Neural crest cell (in vitro differentiated cells): ENCODE data around the gene CREG1. TPM values are rescaled to one million over a fixed set of nuclear protein-coding genes. Genes with fewer than 3 reads are reported as not detected.
A peak's percentile ranks its signal among the peaks of the same experiment; 100 is the strongest.

Experiments
- DNase-seq: peaks from one replicate; pipeline ENCODE4 v3.0.0; 2021; ENCODE audit warnings: low read depth, mixed read lengths, low spot score
- H3K27ac Mint-ChIP-seq: one replicate; pipeline ENCODE4 v1.8.0; 2021; ENCODE audit warnings: mild to moderate bottlenecking, mixed read lengths; ENCODE audit not compliant: unreplicated experiment
- H3K27me3 Mint-ChIP-seq: 2 replicates; pipeline ENCODE4 v1.8.0; 2021; ENCODE audit warnings: low read depth, mild to moderate bottlenecking, mixed read lengths
- H3K36me3 Mint-ChIP-seq: 2 replicates; pipeline ENCODE4 v1.8.0; 2021; ENCODE audit warnings: low read depth, mild to moderate bottlenecking, mixed read lengths
- H3K4me1 Mint-ChIP-seq: 2 replicates; pipeline ENCODE4 v1.8.0; 2021; ENCODE audit warnings: mixed read lengths
- H3K4me3 Mint-ChIP-seq: one replicate; pipeline ENCODE4 v1.8.0; 2021; ENCODE audit warnings: mild to moderate bottlenecking, mixed read lengths
- H3K9me3 Mint-ChIP-seq: 2 replicates; pipeline ENCODE4 v1.8.0; 2021; ENCODE audit warnings: mixed read lengths
- total RNA-seq: library from RNA; stranded (reverse); gene quantifications from 2 replicates; pipeline ENCODE4 v1.2.1, GENCODE V29; 2021
- TF ChIP-seq, protein P1 (sequence below): fragments of 200-600 bp; sonication (generic); conservative IDR thresholded peaks from 2 replicates; pipeline ENCODE4 v1.5.0; 2021; ENCODE audit warnings: antibody characterized with exemption, mild to moderate bottlenecking

Gene CREG1
- total RNA-seq, 1 donor from 2014 or later = 24.1 TPM

DNA sequence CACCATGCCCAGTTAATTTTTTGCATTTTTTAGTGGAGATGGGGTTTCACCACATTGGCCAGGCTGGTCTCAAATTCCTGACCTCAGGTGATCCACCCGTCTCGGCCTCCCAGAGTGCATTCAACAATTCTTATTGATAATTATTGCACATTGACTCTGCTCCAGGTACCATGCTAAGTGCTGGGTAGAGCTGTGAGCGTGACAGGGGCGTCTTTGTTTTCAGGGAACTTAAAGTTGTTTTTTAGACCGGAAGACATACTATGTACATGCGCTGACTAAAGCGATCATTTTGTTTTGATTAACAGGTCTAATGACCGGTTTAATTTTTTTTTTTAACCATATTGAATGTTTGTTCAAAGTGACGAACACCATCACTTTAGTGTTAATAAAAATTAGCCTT is 39.3 kb downstream of the CREG1 start:
- H3K4me3 Mint-ChIP-seq = no peak overlapping the region
- H3K27ac Mint-ChIP-seq = no peak overlapping the region
- H3K4me1 Mint-ChIP-seq = peaks cover 30% of the 10 kb centered on the region
- no peaks in the 10 kb centered on the region for H3K9me3 Mint-ChIP-seq
- TF ChIP-seq, protein P1, sequence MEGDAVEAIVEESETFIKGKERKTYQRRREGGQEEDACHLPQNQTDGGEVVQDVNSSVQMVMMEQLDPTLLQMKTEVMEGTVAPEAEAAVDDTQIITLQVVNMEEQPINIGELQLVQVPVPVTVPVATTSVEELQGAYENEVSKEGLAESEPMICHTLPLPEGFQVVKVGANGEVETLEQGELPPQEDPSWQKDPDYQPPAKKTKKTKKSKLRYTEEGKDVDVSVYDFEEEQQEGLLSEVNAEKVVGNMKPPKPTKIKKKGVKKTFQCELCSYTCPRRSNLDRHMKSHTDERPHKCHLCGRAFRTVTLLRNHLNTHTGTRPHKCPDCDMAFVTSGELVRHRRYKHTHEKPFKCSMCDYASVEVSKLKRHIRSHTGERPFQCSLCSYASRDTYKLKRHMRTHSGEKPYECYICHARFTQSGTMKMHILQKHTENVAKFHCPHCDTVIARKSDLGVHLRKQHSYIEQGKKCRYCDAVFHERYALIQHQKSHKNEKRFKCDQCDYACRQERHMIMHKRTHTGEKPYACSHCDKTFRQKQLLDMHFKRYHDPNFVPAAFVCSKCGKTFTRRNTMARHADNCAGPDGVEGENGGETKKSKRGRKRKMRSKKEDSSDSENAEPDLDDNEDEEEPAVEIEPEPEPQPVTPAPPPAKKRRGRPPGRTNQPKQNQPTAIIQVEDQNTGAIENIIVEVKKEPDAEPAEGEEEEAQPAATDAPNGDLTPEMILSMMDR = no peak
- no peak for DNase-seq
- H3K27me3 Mint-ChIP-seq = no peaks in the 10 kb centered on the region
- H3K36me3 Mint-ChIP-seq = no peaks in the 10 kb centered on the region

DNA sequence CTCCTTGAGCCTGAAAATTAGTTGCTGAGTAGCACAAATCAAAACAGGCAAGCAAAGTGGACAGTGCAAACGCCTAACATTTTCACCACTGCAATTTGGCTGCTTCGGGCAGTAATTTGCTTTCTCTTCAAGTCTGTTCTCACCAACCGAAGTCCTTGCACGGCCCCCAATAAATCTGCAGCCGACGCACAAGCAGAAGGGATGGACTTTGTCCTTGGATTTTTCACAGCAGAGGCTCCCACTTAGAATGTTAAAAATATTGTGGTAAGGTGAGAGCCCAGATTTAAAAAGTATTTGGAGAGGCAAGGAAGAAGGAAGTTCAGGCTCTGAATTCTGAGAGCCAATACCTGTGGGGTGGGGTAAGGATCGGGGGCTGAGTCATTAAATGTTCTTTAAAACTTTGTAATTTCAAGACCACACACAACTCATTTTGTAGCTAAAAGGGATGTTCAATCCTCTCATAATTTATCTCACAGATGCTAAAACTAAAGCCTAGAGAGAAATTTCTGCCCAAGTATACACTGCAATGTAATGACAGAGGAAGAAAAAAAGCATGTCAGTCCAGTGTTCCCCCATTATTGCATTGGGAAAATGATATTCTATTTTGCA is 41.4 kb downstream of the CREG1 start:
- Mint-ChIP-seq H3K4me1 (peaks cover 27% of the 10 kb centered on the region), H3K9me3 (no peaks in the 10 kb centered on the region), H3K27me3 (no peaks in the 10 kb centered on the region), H3K27ac (peak overlapping the region; percentile 50), H3K4me3 (no peak overlapping the region), H3K36me3 (no peaks in the 10 kb centered on the region)
- no peak for DNase-seq
- TF ChIP-seq, protein P1 = no peak

DNA sequence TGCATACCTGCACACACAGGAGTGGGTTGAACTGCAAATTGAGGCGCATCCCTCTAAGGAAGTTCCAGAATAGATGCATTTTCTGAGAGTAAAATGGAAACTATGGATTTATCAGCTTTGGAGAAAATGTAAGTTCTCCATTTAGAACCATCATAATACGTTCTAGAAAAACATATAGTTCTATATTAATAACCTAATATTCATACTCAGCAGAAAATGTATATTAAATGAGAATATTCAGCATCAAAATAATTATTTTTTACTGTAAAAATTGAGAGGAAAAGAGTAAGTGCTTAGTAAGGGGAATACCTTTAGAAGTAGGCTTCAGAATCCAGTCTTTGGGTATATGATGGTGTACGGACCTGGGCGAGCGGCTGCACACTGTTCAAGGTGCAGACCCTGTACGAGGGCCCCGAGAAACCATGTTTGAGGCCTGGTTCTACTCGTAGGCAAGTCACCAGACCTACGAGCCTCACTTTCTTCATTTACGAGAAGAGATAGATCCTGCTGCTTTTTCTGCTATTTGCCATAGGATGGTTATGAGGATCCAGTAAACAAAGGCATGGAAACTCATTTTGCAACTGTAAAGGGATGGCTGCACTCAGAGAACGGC is 42.1 kb downstream of the CREG1 start:
- peaks cover 20% of the 10 kb centered on the region for H3K4me1 Mint-ChIP-seq
- H3K9me3 Mint-ChIP-seq = no peaks in the 10 kb centered on the region
- no peaks in the 10 kb centered on the region for H3K27me3 Mint-ChIP-seq
- TF ChIP-seq, protein P1 = no peak
- H3K27ac Mint-ChIP-seq = no peak overlapping the region
- DNase-seq = no peak
- no peaks in the 10 kb centered on the region for H3K36me3 Mint-ChIP-seq
- H3K4me3 Mint-ChIP-seq = no peak overlapping the region

DNA sequence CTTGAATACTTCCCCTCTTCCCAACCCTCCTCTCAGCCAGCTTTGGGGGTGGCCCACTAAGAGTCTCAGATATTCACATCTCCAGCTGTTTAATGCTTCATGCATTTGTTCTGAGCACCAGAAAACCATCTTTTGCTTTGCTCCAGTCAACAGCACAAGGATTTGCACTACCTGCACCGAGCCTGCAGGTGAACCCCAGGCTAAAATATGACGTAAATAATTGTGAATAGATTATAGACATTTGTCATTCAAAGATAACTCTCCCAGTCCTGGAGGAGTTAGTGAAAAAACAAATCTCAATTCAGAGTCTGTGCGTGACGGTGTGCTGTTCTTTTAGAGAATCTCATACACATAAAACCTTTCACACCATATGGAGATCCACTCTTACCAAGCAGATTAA is 42.7 kb downstream of the CREG1 start:
- TF ChIP-seq, protein P1 = no peak
- Mint-ChIP-seq H3K4me1 (peaks cover 17% of the 10 kb centered on the region), H3K4me3 (no peak overlapping the region), H3K36me3 (no peaks in the 10 kb centered on the region), H3K27me3 (no peaks in the 10 kb centered on the region), H3K27ac (no peak overlapping the region), H3K9me3 (no peaks in the 10 kb centered on the region)
- DNase-seq = no peak

DNA sequence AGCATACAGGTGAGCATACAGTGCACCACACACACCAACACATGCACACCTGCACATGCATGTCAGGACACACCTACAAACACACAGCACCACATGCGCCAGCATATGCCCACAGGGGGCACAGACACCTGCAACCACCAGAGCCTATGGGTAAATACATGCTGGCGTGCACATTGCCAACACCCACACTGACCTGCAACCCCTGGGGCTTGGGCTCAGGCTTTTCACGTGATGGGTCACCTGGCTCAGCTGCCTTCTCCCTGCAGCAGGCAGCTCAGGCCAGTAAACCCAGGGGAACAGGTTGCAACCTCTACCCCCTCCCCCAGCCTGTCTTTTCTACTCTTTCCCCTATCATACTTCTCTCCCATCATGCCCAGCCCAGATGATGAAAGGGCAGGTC is 43.3 kb downstream of the CREG1 start:
- Mint-ChIP-seq H3K36me3 (no peaks in the 10 kb centered on the region), H3K4me3 (no peak overlapping the region), H3K4me1 (peaks cover 17% of the 10 kb centered on the region), H3K27me3 (no peaks in the 10 kb centered on the region), H3K27ac (no peak overlapping the region), H3K9me3 (no peaks in the 10 kb centered on the region)
- TF ChIP-seq, protein P1 = no peak
- no peak for DNase-seq
